H1 (cell line): ENCODE results near the gene TPST2. TPM values are rescaled to one million over a fixed set of nuclear protein-coding genes. Genes with fewer than 3 reads are reported as not detected.
A peak's percentile ranks its signal among the peaks of the same experiment; 100 is the strongest.

Source experiments
- BACH1 ChIP-seq: IDR thresholded peaks from 2 replicates; pipeline ENCODE4 v1.6.1; 2012; ENCODE audit warnings: low read length, improper control_type of control experiment
- BCL11A ChIP-seq, 2 experiments: IDR thresholded peaks; one replicate each; pipeline ENCODE4 v1.6.1; 2011; ENCODE audit warnings: low read depth in 2 of 2, low read length in 2 of 2, mild to moderate bottlenecking in 2 of 2
- CEBPB ChIP-seq: IDR thresholded peaks from 2 replicates; pipeline ENCODE4 v1.6.1; 2012; ENCODE audit warnings: low read depth, low read length
- EGR1 ChIP-seq: IDR thresholded peaks from 2 replicates; pipeline ENCODE4 v1.6.1; 2011; ENCODE audit warnings: low read depth, low read length, borderline replicate concordance
- EZH2 ChIP-seq: fragments of 200-600 bp; sonication (generic); IDR thresholded peaks from 2 replicates; pipeline ENCODE4 v1.7.1; 2012; ENCODE audit warnings: low read depth, mild to moderate bottlenecking, moderate library complexity, low read length, inconsistent platforms; ENCODE audit not compliant: severe bottlenecking
- GABPA ChIP-seq: IDR thresholded peaks from 2 replicates; pipeline ENCODE4 v1.6.1; 2011; ENCODE audit warnings: mild to moderate bottlenecking, low read length, moderate library complexity, borderline replicate concordance; ENCODE audit not compliant: insufficient read depth
- HDAC2 ChIP-seq, 2 experiments: fragments of 300-600 bp in 1 of 2; sonication (generic) in 1 of 2; IDR thresholded peaks; 2 replicates each; pipeline ENCODE4 v1.6.1; 2011 to 2012; ENCODE audit warnings: low read depth in 2 of 2, low read length in 2 of 2, mild to moderate bottlenecking in 2 of 2, moderate library complexity in 2 of 2, borderline replicate concordance in 1 of 2, inconsistent platforms in 1 of 2
- JUN ChIP-seq: IDR thresholded peaks from 2 replicates; pipeline ENCODE4 v1.6.1; 2011; ENCODE audit warnings: low read depth, mild to moderate bottlenecking, improper control_type of control experiment, low read length
- JUND ChIP-seq: IDR thresholded peaks from 2 replicates; pipeline ENCODE4 v1.6.1; 2011; ENCODE audit warnings: mild to moderate bottlenecking, improper control_type of control experiment, low read length
- MAFK ChIP-seq: IDR thresholded peaks from 2 replicates; pipeline ENCODE4 v1.6.1; 2012; ENCODE audit warnings: low read depth, mild to moderate bottlenecking, improper control_type of control experiment, low read length
- POLR2A ChIP-seq, 2 experiments: IDR thresholded peaks; 1 replicate in 1 of 2; 2 replicates in 1 of 2; pipeline ENCODE4 v1.6.1; 2011; ENCODE audit warnings: low read depth in 2 of 2, low read length in 2 of 2, mild to moderate bottlenecking in 2 of 2; ENCODE audit errors: control extremely low read depth in 1 of 2
- RAD21 ChIP-seq, 2 experiments: IDR thresholded peaks in 1 of 2; conservative IDR thresholded peaks in 1 of 2; 2 replicates each; pipeline ENCODE4 v1.6.1; 2011; ENCODE audit warnings: low read depth in 2 of 2, low read length in 2 of 2, improper control_type of control experiment in 1 of 2, inconsistent platforms in 1 of 2, mild to moderate bottlenecking in 1 of 2, moderate library complexity in 1 of 2
- RFX5 ChIP-seq: IDR thresholded peaks from 2 replicates; pipeline ENCODE4 v1.6.1; 2011; ENCODE audit warnings: low read depth, low read length, improper control_type of control experiment, borderline replicate concordance
- RNF2 ChIP-seq: fragments of 200-900, 300-1000 bp; sonication (generic); IDR thresholded peaks from 2 replicates; pipeline ENCODE4 v1.7.1; 2016; ENCODE audit warnings: borderline replicate concordance, low read depth, mild to moderate bottlenecking, antibody characterized with exemption, low read length; ENCODE audit not compliant: poor library complexity, severe bottlenecking; ENCODE audit errors: missing control alignments
- SAP30 ChIP-seq: fragments of 300-600 bp; sonication (generic); IDR thresholded peaks from 2 replicates; pipeline ENCODE4 v1.7.1; 2012; ENCODE audit warnings: low read length, moderate library complexity, mild to moderate bottlenecking, inconsistent platforms; ENCODE audit not compliant: insufficient read depth, insufficient replicate concordance
- SP4 ChIP-seq: IDR thresholded peaks from 2 replicates; pipeline ENCODE4 v1.6.1; 2012; ENCODE audit warnings: low read length, inconsistent platforms
- TBP ChIP-seq: IDR thresholded peaks from 2 replicates; pipeline ENCODE4 v1.6.1; 2011; ENCODE audit warnings: low read depth, low read length, improper control_type of control experiment
- TCF12 ChIP-seq: IDR thresholded peaks from 2 replicates; pipeline ENCODE4 v1.6.1; 2011; ENCODE audit warnings: low read depth, mild to moderate bottlenecking, low read length
- TEAD4 ChIP-seq: IDR thresholded peaks from 2 replicates; pipeline ENCODE4 v1.6.1; 2012; ENCODE audit warnings: low read depth, low read length, inconsistent platforms, mixed read lengths
- YY1 ChIP-seq: IDR thresholded peaks from 2 replicates; pipeline ENCODE4 v1.6.1; 2011; ENCODE audit warnings: low read depth, mild to moderate bottlenecking, low read length
- polyA plus RNA-seq, 7 experiments: library from polyadenylated mRNA; depleted of rRNA in 3 of 7; stranded (reverse) in 5 of 7; unstranded in 2 of 7; fragments of >200 nt in 5 of 7; fragments of 200-250 nt in 2 of 7; gene quantifications; 1 replicate in 5 of 7; 2 replicates in 1 of 7; 4 replicates in 1 of 7; pipeline versions ENCODE4 v1.2.1 to v1.2.3, GENCODE V29; 2011 to 2013; ENCODE audit warnings: missing spikeins in 2 of 7, mixed read lengths in 2 of 7
- total RNA-seq: library from RNA; stranded (reverse); fragmentation: NEBNext Ultra II Directional; extraction: Animal tissue kit (Norgen Biotek cat#: 25700); gene quantifications from 2 replicates; pipeline ENCODE4 v1.2.1, GENCODE V29; 2021
- TF ChIP-seq, protein P1 (sequence below): IDR thresholded peaks from 2 replicates; pipeline ENCODE4 v1.6.1; 2011; ENCODE audit warnings: low read depth, mild to moderate bottlenecking, low read length; ENCODE audit not compliant: insufficient read depth
- TF ChIP-seq, protein P2 (sequence below): IDR thresholded peaks from 2 replicates; pipeline ENCODE4 v1.6.1; 2012; ENCODE audit warnings: inconsistent platforms

Gene TPST2
- total and polyA plus RNA-seq, 2 of the 8 experiments (the other 6 are each of a cell fraction or from before 2014, with no cell fraction given) = 58.8 to 143 TPM

DNA sequence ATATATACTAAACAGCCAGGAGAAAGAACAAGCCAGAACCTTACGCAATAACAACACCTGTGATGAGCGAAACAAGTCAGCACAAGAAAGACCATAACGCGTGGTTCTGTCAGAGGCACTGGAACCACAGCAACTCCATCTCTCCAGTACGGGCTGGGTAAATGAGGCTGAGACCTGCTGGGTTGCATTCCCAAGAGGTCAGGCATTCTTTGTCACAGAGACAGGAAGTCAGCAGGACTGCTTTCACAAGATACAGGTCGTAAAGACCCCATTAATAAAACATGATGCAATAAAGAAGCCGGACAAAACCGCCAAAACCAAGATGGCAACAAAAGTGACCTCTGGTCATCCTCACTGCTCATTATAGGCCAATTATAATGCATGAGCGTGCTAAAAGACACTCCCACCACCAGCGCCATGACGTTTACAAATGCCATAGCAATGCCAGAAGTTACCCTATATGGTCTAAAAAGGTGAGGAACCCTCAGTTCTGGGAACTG, 21.7 kb downstream of the TPST2 start (continued):
- TF ChIP-seq RAD21 (IDR thresholded peaks at IDR 0.05 in 1 of 2, conservative IDR thresholded peaks at IDR 0.05 in 1 of 2; ENCODE audit: low read depth in 2 of 2, low read length in 2 of 2) = no peak
- no peak for TF ChIP-seq RFX5
- TF ChIP-seq, protein P1, sequence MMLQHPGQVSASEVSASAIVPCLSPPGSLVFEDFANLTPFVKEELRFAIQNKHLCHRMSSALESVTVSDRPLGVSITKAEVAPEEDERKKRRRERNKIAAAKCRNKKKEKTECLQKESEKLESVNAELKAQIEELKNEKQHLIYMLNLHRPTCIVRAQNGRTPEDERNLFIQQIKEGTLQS = no peak
- peak; percentile 90 for TF ChIP-seq CEBPB
- TF ChIP-seq RNF2 = no peak
- TF ChIP-seq, protein P2, sequence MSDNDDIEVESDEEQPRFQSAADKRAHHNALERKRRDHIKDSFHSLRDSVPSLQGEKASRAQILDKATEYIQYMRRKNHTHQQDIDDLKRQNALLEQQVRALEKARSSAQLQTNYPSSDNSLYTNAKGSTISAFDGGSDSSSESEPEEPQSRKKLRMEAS = peak; percentile 50
- no peak for TF ChIP-seq BCL11A (IDR thresholded peaks at IDR 0.05; ENCODE audit: low read depth in 2 of 2, low read length in 2 of 2)
- peak; percentile 44; the same call in 1 of the 2 replicates for TF ChIP-seq JUND
- TF ChIP-seq TCF12 = no peak
- TF ChIP-seq TBP = no peak
- TF ChIP-seq EZH2 = no peak
- no peak for TF ChIP-seq SAP30
- TF ChIP-seq SP4 = no peak
- TF ChIP-seq HDAC2 (IDR thresholded peaks at IDR 0.05; ENCODE audit: borderline replicate concordance in 1 of 2, low read depth in 2 of 2, low read length in 2 of 2) = no peak
- no peak for TF ChIP-seq GABPA
- peak; percentile 90 for TF ChIP-seq TEAD4
- peak; percentile 6; the same call in 1 of the 2 replicates for TF ChIP-seq JUN
- no peak for TF ChIP-seq EGR1
- TF ChIP-seq MAFK = no peak
- TF ChIP-seq POLR2A (IDR thresholded peaks at IDR 0.05; ENCODE audit: control extremely low read depth in 1 of 2, low read depth in 2 of 2, low read length in 2 of 2) = peak in 1 of 2 experiments; percentile 70; a peak in 2 of 3 replicates
- no peak for TF ChIP-seq BACH1
- peak; percentile 46; the same call in 1 of the 2 replicates for TF ChIP-seq YY1
- TF ChIP-seq, all 59 proteins: peak for 16
